HEK293T (cell line): Measurements from ENCODE around the gene RUFY4.

ENCODE experiments used
- CTCF ChIA-PET: fragments of 350-600 bp; formaldehyde crosslinking; extraction: SDS; loops from one replicate; lab custom pipeline; 2021; ENCODE audit warnings: antibody characterized with exemption, inconsistent platforms; lab: Yijun Ruan, JAX
- POLR2A ChIA-PET: fragments of 350-600 bp; formaldehyde crosslinking; extraction: SDS; loops from one replicate; lab custom pipeline; 2020; ENCODE audit warnings: antibody characterized with exemption, inconsistent platforms; lab: Yijun Ruan, JAX
- DNase-seq: peaks from one replicate; pipeline ENCODE4 v3.0.0; 2012; ENCODE audit warnings: mixed read lengths; ENCODE audit errors: extremely low spot score
- ARNT ChIP-seq: fragments of 450-650 bp; IDR thresholded peaks from 2 replicates; pipeline ENCODE4 v1.6.1; 2017; ENCODE audit warnings: mild to moderate bottlenecking
- BHLHE40 ChIP-seq: fragments of 450-650 bp; IDR thresholded peaks from 2 replicates; pipeline ENCODE4 v1.6.1; 2016; ENCODE audit warnings: mild to moderate bottlenecking, moderate library complexity, borderline replicate concordance
- CTBP1 ChIP-seq: fragments of 450-650 bp; IDR thresholded peaks from 2 replicates; pipeline ENCODE4 v1.6.1; 2016; ENCODE audit warnings: borderline replicate concordance
- ELF4 ChIP-seq: fragments of 450-650 bp; IDR thresholded peaks from 2 replicates; pipeline ENCODE4 v1.6.1; 2017; ENCODE audit warnings: antibody characterized with exemption
- FOXA1 ChIP-seq: fragments of 450-650 bp; IDR thresholded peaks from 2 replicates; pipeline ENCODE4 v1.6.1; 2016; ENCODE audit warnings: mild to moderate bottlenecking
- FOXK2 ChIP-seq: fragments of 450-650 bp; IDR thresholded peaks from 2 replicates; pipeline ENCODE4 v1.6.1; 2016; ENCODE audit warnings: mild to moderate bottlenecking
- FOXM1 ChIP-seq: fragments of 450-650 bp; IDR thresholded peaks from 2 replicates; pipeline ENCODE4 v1.6.1; 2017; ENCODE audit warnings: mild to moderate bottlenecking, borderline replicate concordance
- HDGF ChIP-seq: fragments of 450-650 bp; IDR thresholded peaks from 2 replicates; pipeline ENCODE4 v1.6.1; 2017; ENCODE audit warnings: antibody characterized with exemption, borderline replicate concordance
- L3MBTL2 ChIP-seq: fragments of 450-650 bp; conservative IDR thresholded peaks from 2 replicates; pipeline ENCODE4 v1.6.1; 2016; ENCODE audit warnings: mild to moderate bottlenecking
- LEF1 ChIP-seq: fragments of 450-650 bp; IDR thresholded peaks from 2 replicates; pipeline ENCODE4 v1.6.1; 2017; ENCODE audit warnings: mild to moderate bottlenecking, borderline replicate concordance
- NFRKB ChIP-seq: fragments of 450-650 bp; IDR thresholded peaks from 2 replicates; pipeline ENCODE4 v1.6.1; 2016; ENCODE audit warnings: mild to moderate bottlenecking, moderate library complexity
- SP1 ChIP-seq: fragments of 450-650 bp; IDR thresholded peaks from 2 replicates; pipeline ENCODE4 v1.6.1; 2017
- SUZ12 ChIP-seq: fragments of 450-650 bp; IDR thresholded peaks from 2 replicates; pipeline ENCODE4 v1.6.1; 2016; ENCODE audit warnings: mild to moderate bottlenecking
- TARDBP ChIP-seq: fragments of 450-650 bp; IDR thresholded peaks from 2 replicates; pipeline ENCODE4 v1.6.1; 2016
- ZNF384 ChIP-seq: fragments of 450-650 bp; IDR thresholded peaks from 2 replicates; pipeline ENCODE4 v1.6.1; 2016
- TF ChIP-seq, protein P1 (sequence below): fragments of 450-650 bp; IDR thresholded peaks from 2 replicates; pipeline ENCODE4 v1.6.1; 2016

The RUFY4 gene

DNA sequence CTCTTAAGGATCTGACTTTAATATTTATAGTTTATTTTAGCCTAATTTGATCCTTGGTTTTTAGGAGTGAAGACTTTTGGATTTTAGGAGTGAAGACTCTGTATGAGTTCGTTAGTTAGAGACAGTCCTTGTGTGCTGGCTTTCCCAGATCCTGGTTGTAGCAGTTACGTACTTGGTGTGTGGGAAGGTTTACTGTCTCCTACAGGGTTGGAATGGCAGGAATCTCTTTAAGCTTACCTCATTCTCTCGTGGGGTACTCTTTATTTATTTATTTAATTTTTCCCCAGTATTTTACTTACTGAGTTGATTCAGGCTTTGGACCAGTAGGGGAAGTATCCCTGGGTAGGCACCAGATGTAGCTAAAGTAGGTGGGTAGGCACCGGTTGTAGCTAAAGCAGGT is 54.9 kb downstream of the RUFY4 start:
- ChIA-PET POLR2A (no interaction called here), CTCF (no interaction called here)
- no peak for DNase-seq
- TF ChIP-seq BHLHE40, result no peak
- TF ChIP-seq, protein P1, sequence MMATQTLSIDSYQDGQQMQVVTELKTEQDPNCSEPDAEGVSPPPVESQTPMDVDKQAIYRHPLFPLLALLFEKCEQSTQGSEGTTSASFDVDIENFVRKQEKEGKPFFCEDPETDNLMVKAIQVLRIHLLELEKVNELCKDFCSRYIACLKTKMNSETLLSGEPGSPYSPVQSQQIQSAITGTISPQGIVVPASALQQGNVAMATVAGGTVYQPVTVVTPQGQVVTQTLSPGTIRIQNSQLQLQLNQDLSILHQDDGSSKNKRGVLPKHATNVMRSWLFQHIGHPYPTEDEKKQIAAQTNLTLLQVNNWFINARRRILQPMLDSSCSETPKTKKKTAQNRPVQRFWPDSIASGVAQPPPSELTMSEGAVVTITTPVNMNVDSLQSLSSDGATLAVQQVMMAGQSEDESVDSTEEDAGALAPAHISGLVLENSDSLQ, result no peak

DNA sequence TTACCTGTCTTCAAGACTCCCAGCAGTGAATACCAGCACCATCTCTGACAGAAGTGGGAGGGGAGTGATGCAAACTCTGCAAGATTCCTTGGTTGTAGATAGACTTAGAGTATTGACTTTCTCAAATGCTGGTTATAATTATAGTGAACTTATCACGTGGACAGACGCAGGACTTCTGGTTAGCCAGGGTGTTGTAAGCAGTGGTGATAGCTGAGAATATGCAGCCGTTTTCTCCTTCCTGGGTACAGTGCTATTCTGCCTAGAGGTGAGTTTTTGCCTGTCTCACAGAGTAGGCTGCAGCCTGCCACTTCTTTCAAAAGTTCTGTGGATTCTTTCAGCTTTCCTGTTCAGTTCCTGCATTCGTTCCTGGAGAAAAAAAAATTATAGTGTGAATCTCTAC is 56.0 kb downstream of the RUFY4 start:
- TF ChIP-seq, protein P1, result no peak
- TF ChIP-seq ELF4, result no peak
- TF ChIP-seq ARNT, result no peak
- TF ChIP-seq SUZ12, result no peak
- TF ChIP-seq LEF1, result no peak
- no peak for TF ChIP-seq SP1
- TF ChIP-seq CTBP1, result no peak
- no peak for TF ChIP-seq FOXK2
- TF ChIP-seq HDGF, result no peak
- TF ChIP-seq L3MBTL2, result no peak
- TF ChIP-seq TARDBP, result no peak
- no peak for TF ChIP-seq FOXA1
- no peak for TF ChIP-seq ZNF384
- TF ChIP-seq BHLHE40, result no peak
- no peak for TF ChIP-seq FOXM1
- ChIA-PET CTCF (no interaction called here), POLR2A (no interaction called here)
- DNase-seq, result no peak

DNA sequence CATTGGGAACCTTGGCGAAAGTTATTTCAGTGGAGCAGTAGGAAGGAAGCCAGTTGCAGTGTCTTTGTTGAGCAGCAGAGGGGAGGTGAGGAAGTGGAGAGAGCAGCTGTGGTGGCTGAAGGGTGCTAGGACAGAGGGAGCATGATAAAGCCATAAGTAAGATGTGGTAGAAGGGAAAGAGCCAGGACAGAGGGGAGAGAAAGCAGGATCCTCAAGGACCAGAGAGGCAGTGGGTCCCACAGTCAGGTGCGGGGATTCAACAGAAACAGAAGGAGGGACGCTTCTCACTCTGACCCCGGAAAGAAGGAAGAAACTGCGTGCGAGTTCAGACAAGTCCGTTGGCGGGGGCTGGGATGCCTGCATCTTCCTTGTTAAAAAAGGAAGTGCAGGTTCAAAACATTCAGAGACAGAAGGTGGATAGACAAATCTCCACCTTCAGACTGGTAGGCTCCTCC is 56.6 kb downstream of the RUFY4 start, which contains the start of gene CXCR2:
Gene CXCR2 (plus strand): TSS at position 403 of the 455 bp plus-strand sequence. CDS start 8,774 bp downstream, outside the sequence.
- ChIA-PET CTCF (no interaction called here), POLR2A (no interaction called here)
- TF ChIP-seq ARNT (no peak), FOXA1 (no peak), HDGF (no peak), L3MBTL2 (no peak), TARDBP (no peak), FOXK2 (no peak), SUZ12 (no peak), ELF4 (no peak), LEF1 (no peak), BHLHE40 (no peak), CTBP1 (no peak), SP1 (no peak), NFRKB (no peak), FOXM1 (no peak), ZNF384 (no peak)
- TF ChIP-seq, protein P1, result no peak

GRCh38 chr2:218127929-218128455 is 58.9 kb downstream of the RUFY4 start:
- POLR2A ChIA-PET, result no interaction called here
- DNase-seq, result no peak
- TF ChIP-seq FOXM1 (no peak), CTBP1 (no peak), SUZ12 (no peak), ELF4 (no peak), BHLHE40 (no peak), ARNT (no peak), TARDBP (no peak), FOXK2 (no peak), NFRKB (no peak), SP1 (no peak)
- CTCF ChIA-PET, result no interaction called here

More for the DNA sequence above, 56.6 kb downstream of the RUFY4 start, which contains the start of gene CXCR2:
- DNase-seq, result no peak

DNA sequence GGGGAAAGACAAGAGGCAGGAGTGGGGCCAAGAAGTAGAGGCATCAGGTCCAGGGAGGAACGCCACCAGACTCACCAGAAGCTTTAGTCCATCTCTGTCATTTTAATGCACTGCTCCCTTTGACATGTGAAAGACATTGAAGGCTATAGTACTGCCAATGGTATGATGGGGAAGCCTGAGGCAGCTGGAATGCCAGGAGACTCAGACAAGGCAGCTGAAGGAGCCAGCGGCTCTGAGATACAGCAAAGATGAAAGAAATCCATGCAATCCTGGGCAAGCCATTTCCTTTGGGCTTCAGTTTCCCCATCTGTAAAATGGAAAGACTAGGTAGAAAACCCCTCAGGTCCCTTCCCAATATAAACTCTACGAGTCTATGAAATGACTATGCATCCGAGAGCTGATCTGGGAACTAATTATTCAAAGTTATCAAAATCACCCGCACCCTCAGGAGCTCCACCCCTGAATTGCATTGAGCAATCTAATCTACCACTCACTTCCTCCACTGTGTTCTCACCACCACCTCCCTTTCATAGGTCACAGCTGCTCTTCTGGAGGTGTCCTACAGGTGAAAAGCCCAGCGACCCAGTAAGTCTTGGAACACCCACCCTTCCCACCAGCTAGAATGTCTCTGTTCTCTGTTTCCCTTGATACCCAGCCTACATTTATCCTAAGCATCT is 59.9 kb downstream of the RUFY4 start:
- TF ChIP-seq BHLHE40 (no peak), FOXM1 (no peak), SP1 (no peak), LEF1 (no peak), CTBP1 (no peak), ZNF384 (no peak), SUZ12 (no peak), NFRKB (no peak), FOXK2 (no peak), HDGF (no peak), FOXA1 (no peak), TARDBP (no peak), ARNT (no peak)
- TF ChIP-seq, protein P1, result no peak
- ChIA-PET CTCF (no interaction called here), POLR2A (no interaction called here)
- DNase-seq, result no peak
